ENCODE results near the gene MKI67. TPM values are rescaled to one million over a fixed set of nuclear protein-coding genes. Genes with fewer than 3 reads are reported as not detected.
A peak's percentile ranks its signal among the peaks of the same experiment; 100 is the strongest.

Gene MKI67
- total and polyA plus RNA-seq, 2 donors (not counting 1 experiment from before 2014, with no cell fraction given): 0.36 to 0.47 TPM

DNA sequence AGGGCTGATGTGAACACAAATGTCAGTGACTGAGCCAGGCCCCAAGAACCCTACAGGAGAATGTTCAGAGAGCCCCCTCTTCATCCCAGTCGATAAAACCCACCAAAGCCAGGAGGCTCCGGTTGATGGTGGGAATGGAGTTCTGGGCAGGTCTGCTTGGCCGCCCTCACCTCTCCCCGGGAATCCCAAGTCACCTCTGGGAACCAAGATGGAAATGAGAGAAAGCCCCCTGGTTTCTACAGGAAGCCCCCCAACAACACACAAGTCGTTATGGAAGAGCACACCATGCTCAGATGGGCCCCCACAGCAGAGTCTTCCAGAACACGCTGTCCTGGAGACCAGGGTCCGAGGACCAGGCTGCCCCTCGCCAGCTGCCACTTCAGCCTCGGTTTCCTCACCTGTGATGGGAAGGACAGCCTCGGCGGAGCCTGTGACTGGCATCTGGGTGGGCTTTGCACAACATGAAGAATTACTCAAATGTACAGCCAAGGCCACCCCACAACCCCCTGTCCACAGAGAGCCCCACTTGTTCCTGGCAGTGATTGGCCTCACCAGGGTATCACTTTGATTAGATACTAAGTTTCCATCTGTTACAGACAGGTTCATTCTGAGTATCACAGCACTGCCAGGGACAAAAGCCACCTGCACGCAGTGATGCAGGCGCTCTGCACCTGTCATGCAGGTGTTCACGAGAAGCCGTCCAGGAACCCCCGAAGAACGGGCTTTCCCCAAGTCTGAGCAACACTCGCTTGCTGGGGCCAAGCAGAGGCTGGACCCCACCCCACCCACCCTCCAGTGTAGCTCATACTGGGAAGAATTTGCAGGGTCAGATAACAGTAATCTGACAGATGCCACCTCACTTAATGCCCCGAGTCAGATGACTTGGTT lies 57.6 kb downstream of the MKI67 start:
- ChIA-PET POLR2A (interaction anchor here (0.5 to 1.1 kb wide), 2 partner anchors 21 to 33 kb away, joined by 3 to 7 read pairs; no protein-coding TSS in a partner anchor), CTCF (interaction anchor here (0.7 to 20.7 kb wide), 33 partner anchors 8 to 388 kb away, joined by 3 to 524 read pairs (median 5); partner anchors contain the start of gene PTPRE)
- no peaks in the 10 kb centered on the region for H3K79me2 ChIP-seq (ENCODE audit: control insufficient read depth, insufficient read depth, low read length)
- 71% methylated on average over 10 of the region's 19 CpGs for WGBS (ENCODE audit: insufficient coverage)
- no peaks in the 10 kb centered on the region for H3K27me3 Mint-ChIP-seq
- intact Hi-C loops (cut with micrococcal nuclease): loop anchor here (1.0 to 2.0 kb wide), 6 partner anchors 33 to 352 kb away; no protein-coding TSS in a partner anchor
- H3K9ac ChIP-seq (ENCODE audit: low read length): no peak overlapping the region
- no peak overlapping the region for H3K4me2 ChIP-seq (replicated peaks; ENCODE audit: low read depth, low read length, poor library complexity, severe bottlenecking)
- H3K27me3 ChIP-seq (replicated peaks in 1 of 4; ENCODE audit: control extremely low read depth in 1 of 4, control insufficient read depth in 3 of 4, insufficient read depth in 4 of 4, low read length in 3 of 4): no peaks in the 10 kb centered on the region
- DNase-seq (no peak), ATAC-seq (ENCODE audit: low read depth) (no peak)
- H4K20me1 ChIP-seq (ENCODE audit: control insufficient read depth, insufficient read depth, low read length, poor library complexity, severe bottlenecking): no peaks in the 10 kb centered on the region
- H3K4me3 Mint-ChIP-seq: no peak overlapping the region
- TF ChIP-seq CTCF (IDR thresholded peaks at IDR 0.05) (no peak), EZH2 (IDR thresholded peaks at IDR 0.05; ENCODE audit: borderline replicate concordance, insufficient read depth, low read depth, low read length, poor library complexity, severe bottlenecking) (no peak)
- peak overlapping the region; percentile 34 for H3K27ac Mint-ChIP-seq
- H2AFZ ChIP-seq (ENCODE audit: insufficient read depth, low read depth, low read length, poor library complexity, severe bottlenecking): no peak overlapping the region
- H3K4me3 ChIP-seq (ENCODE audit: control extremely low read depth in 1 of 5, extremely low read depth in 1 of 5, insufficient read depth in 1 of 5, low read depth in 2 of 5, low read length in 4 of 5): no peak overlapping the region
- H3K36me3 ChIP-seq (replicated peaks in 1 of 2; ENCODE audit: control extremely low read depth in 1 of 2, control insufficient read depth in 1 of 2, extremely low read depth in 1 of 2, insufficient read depth in 2 of 2, low read length in 1 of 2): peaks cover 19 to 67% of the 10 kb centered on the region in 2 experiments
- H3K9me3 Mint-ChIP-seq (ENCODE audit: insufficient read depth): no peaks in the 10 kb centered on the region
- H3K4me1 ChIP-seq (ENCODE audit: control insufficient read depth in 2 of 2, insufficient read depth in 2 of 2, low read length in 2 of 2): peaks cover 28 to 41% of the 10 kb centered on the region in 2 donors
- peaks cover 42% of the 10 kb centered on the region for H3K4me1 Mint-ChIP-seq
- H3K27ac ChIP-seq (ENCODE audit: low read length in 2 of 2): no peak overlapping the region
- H3K9me3 ChIP-seq (ENCODE audit: control extremely low read depth in 1 of 3, control insufficient read depth in 2 of 3, insufficient read depth in 1 of 3, low read length in 2 of 3): no peaks in the 10 kb centered on the region

All from B cell (primary cell).